T47D (cell line): Measurements from ENCODE around the gene SYNE4.
"Not testable (repeated sequence)": the region's sequence is repeated elsewhere in the genome, so short reads cannot be mapped to it uniquely, and the experiment has no call there.

ENCODE experiments used
- DNase-seq, 2 experiments: peaks; one replicate each; pipeline versions ENCODE4 v3.0.0 to v3.0.0-alpha.2; 2011 to 2012; ENCODE audit warnings: low read depth in 1 of 2, low spot score in 1 of 2
- JUND ChIP-seq: IDR thresholded peaks from 2 replicates; pipeline ENCODE4 v1.6.1; 2012; ENCODE audit warnings: low read depth
- in situ Hi-C: cut with HindIII; loops from 2 replicates; pipeline ENCODE4 v1.10.0; 2016; ENCODE audit warnings: low sequenced_read_pairs, low pct_unique_long_range_greater_than_20kb

Gene SYNE4, protein sequence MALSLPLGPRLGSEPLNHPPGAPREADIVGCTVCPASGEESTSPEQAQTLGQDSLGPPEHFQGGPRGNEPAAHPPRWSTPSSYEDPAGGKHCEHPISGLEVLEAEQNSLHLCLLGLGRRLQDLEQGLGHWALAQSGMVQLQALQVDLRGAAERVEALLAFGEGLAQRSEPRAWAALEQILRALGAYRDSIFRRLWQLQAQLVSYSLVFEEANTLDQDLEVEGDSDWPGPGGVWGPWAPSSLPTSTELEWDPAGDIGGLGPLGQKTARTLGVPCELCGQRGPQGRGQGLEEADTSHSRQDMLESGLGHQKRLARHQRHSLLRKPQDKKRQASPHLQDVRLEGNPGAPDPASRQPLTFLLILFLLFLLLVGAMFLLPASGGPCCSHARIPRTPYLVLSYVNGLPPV

DNA sequence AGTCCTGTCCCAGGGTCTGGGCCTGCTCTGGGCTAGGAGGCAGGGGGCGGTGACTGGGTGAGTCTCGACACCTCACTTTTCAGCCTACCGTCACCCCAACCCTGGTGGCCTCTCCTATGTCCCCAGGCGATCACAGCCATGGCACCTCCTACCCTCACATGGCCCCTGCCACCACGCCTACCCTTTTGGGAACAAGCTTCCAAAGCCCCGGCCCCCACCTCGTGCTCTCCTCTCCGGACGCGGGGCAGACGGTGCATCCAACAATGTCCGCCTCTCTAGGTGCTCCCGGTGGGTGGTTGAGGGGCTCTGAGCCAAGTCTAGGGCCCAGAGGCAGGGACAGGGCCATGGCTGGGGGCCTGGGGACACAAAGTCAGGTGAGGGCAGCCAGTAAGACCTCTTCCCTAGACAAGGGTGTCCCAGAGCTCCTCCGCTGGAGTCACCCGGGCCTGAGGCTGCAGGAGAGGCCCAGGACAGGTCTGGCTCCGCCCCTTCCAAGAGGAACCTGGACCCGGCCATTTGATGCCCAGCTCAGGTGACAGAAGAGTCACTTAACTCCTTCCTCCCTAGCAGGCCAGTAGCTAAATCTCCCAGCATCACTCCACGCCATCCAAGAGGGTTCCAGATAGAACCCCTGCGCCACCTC, at the start of gene SYNE4:
SYNE4 (minus strand) TSS at position 478 of the 643 bp plus-strand sequence; CDS start at position 346, 132 bp downstream.
- in situ Hi-C loops: no loop called here
- TF ChIP-seq JUND: no peak
- peak; percentile 89 to 92 for DNase-seq

DNA sequence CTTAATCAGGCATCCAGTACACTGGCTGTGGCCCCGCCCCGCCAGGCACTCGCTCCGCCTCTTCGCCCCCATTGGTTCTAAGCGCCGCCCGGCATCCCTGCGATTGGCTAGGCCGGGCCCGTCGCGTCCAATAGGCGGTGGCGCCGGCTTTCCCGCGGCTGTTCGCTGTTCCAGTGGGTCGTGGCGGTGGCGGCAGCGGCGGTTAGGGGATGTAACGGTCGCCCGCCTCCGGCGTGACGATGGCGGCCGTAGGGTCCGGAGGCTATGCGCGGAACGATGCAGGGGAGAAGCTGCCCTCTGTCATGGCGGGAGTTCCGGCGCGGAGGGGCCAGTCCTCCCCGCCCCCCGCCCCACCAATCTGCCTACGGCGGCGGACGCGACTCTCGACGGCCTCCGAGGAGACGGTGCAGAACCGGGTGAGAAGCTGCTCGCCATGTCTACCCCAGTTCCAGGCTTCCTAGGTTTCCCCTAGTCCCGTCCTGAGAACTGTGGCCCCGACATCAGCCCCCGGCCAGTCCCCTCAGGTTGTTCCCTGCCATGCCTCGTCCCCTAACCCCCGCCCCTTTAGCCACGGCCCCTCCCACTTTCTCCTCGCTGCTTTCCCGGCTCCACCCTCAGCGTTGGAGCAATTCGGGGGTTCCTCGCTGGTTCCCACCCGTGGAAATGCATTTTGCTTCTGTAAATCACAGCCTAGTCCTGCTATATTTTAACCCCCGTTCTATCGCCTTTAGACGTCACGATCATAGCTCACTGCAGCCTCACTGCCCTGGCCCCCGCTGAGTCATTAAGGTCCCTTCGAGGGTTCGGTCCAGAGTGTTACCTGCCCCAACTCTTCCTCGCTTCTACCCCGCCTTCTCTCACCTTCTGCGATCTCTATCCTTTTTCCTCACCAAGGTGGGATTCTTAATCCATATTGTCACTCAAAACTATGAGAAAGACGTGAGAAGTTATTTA, 46.4 kb upstream of the SYNE4 start, which contains the start of gene WDR62:
WDR62 (plus strand) TSS at position 165 of the 954 bp plus-strand sequence; CDS start at position 240, 75 bp downstream.
- no peak for TF ChIP-seq JUND
- peak; percentile 91 to 92 for DNase-seq
- in situ Hi-C loops: no loop called here

DNA sequence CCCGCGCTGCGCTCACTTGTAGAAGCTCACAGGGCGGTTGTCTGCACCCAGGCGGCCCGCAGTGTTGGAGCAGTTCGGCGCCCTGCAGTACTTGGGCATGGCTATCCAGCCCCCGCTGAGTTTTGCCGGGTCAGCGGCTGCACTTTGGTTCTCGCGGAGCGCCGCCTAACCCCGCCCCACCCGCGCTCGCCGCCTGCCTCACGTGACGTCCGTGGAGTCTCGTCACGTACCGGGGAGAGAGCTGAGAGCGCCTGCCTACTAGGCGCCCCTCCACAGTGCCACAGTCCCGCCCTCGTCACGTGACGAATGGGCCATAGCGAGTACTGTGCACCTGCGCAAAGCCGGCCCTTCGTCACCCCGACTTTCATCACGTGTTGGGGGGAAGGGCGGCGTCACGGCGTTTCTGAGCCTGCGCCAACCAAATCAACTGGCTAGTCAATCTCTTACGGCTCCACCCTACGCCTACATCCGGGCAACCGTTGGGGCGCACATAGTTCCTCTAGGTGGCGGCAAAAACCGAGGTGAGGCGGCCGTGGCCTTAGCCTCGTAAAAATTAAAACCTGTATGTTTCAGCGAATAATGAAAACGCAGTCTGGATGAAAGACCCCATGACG, 45.6 kb upstream of the SYNE4 start, which contains the start of gene THAP8:
THAP8 (minus strand) TSS at position 167 of the 614 bp plus-strand sequence; CDS start at position 99, 68 bp downstream.
- TF ChIP-seq JUND: no peak
- peak; percentile 96 to 98 for DNase-seq
- in situ Hi-C loops: no loop called here

DNA sequence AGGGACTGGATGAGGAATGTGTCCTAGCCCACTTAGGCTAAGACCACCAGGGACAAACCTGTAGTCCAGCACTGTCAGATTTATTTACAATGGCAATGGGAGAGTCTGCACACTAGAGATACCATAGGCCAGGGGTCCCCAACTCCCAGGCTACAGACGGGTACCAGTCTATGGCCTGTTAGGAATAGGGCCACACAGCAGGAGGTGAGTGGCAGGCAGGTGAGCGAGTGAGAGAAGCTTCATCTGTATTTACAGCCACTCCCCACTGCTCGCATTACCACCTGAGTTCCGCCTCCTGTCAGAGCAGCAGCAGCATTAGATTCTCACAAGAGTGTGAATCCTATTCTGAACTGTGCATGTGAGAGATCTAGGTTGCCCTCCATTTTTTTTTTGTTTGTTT, 43.0 kb upstream of the SYNE4 start:
- in situ Hi-C loops: no loop called here
- TF ChIP-seq JUND: no peak
- DNase-seq: peak in 1 of 2 experiments; percentile 77

DNA sequence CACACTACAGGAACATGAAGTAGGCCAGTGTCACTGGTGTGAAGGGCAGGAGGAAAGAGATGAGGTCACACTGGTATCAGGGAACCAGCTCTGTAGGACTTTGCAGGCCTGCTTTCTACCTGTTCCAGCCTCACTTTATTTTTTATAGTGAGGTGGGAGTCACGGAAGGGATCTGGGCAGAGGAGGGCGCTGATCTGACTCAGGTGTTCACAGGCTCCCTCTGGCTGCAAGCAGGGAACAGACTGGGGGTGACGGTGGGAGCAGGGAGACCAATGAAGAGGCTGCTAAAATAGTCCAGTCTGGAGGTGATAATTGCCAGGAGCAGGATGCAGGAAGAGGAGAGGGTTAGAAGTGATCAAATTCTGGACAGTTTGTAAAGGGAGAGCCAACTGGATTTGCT, 42.6 kb upstream of the SYNE4 start:
- no peak for TF ChIP-seq JUND
- DNase-seq: peak in 1 of 2 experiments; percentile 48
- in situ Hi-C loops: no loop called here

DNA sequence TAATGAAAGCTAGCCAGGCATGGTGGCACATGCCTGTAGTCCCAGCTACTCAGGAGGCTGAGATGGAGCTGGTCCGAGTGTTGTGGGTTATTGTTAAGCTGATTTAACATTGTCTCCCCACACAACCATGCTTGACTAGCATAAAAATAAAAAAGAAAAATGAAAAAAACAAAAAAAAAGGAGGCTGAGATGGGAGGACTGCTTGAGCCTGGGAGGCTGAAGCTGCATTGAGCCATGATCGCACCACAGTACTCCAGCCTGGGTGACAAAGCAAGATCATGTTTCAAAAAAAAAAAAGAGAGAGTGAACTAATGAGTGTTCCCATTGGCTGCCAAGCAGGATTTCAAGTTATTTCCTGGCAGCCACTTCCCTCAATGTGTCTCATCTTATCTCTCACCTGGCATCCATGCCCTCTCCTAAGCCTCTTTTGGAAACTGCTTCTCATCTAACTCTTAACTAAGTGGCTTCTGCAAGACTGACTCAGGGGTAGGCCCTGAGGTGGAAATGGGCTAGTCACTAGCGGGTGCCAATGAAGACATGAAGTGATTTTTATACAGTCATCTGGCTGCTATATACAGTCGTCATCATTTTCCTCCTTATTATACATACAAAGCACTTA, 40.6 kb upstream of the SYNE4 start:
- TF ChIP-seq JUND: no peak
- DNase-seq: no peak
- in situ Hi-C loops: no loop called here

DNA sequence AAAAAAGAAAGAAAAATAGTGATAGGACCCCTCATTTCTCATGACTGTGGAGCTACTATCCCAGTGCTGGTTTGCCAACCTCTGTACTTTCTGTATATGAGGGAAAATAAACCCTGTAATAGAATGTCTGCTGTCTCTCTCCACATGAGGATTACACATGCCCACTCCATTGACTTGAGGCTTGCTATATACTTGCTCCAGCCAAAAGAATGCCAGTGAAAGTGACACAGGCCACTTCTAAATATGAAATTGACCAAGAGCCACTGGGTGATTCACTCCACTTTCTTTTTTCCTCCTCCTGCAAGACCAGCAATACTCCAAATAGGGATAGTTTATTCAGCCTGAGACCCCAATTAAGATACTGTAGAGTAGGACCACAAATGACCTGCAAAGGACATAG, 39.2 kb upstream of the SYNE4 start:
- DNase-seq: no peak
- in situ Hi-C loops: no loop called here
- TF ChIP-seq JUND: no peak

DNA sequence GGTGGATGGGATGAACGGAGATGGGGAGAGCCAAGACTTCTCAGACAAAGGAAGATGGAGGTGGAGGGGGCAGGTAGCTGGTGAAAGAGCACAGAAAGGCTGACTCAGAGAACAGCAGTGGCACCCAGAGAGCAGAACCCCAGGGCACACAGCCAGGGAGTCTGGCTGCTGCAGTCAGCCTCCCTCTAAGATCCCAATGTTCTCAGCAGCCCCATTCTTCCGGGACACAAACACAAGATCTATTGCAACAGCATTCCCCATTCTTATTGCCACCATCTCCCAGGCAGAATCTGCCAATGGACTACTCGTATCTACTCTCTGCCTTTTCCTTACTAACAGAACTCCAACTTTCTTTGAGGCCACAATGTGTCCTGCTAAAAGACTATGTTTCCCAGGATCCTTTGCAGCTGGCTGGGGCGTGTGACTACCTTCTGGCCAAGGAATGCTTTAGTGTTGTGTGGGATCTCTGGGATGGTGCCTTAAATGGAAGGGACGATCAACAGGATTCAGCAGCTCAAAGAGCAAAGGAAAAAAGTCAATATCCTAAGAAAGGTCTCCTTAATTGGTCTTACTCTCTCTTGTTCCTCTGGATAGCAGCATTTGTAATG, 37.9 kb upstream of the SYNE4 start:
- TF ChIP-seq JUND: no peak
- in situ Hi-C loops: no loop called here
- no peak for DNase-seq

DNA sequence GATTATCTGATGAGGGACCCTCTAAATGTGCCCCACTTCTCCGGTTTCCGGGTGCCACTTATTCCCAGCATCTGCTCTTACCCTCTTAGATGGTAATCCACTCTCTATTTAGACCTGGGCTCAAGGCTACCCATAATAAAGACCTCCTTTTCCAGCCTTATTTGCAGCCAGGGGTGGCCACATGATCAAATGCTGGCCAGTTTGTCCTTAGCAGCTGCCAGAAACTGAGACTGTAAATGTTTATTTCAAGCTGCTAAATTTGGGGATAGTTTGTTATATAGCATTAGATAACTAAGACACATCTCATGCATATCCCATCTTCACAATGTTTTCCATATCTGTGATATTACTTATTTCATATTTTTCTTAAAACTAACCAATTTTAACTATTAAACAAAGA, 35.3 kb upstream of the SYNE4 start:
- no peak for DNase-seq
- in situ Hi-C loops: no loop called here
- TF ChIP-seq JUND: no peak

DNA sequence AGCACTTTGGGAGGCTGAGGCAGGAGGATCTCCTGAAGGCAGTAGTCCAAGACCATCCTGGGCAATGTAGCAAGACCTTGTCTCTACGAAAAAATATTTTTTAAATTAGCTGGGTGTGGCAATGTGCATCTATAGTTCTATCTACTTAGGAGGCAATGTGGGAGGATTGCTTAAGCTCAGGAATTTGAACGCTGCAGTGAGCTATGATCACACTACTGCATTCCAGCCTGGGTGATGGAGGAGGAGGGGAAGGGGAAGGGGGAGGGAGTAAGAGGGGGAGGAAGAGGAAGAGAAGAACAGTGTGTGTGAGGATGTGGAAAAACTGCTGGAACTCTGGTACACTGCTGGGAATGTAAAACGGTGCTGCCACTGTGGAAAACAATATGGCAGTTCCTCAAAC, 33.2 kb upstream of the SYNE4 start:
- in situ Hi-C loops: no loop called here
- DNase-seq: peak; percentile 16 to 73
- no peak for TF ChIP-seq JUND

DNA sequence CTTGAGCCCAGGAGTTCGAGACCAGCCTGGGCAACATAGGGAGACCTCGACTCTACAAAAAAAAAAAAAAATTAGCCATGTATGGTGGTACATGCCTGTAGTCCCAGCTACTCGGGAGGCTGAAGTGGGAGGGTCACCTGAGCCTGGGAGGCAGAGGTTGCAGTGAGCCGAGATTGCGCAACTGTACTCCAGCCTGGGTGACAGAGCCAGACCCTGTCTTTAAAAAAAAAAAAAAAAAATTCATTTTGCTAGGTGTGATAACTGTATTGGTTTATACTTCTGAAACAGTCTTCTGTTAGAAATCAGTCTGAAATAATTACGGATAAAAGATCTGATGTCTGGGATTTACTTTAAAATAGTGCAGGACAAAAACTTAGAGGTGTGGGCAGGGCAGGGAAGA, 32.5 kb upstream of the SYNE4 start:
- in situ Hi-C loops: not testable (repeated sequence)

More for the DNA sequence above, 32.5 kb upstream of the SYNE4 start:
- not testable (repeated sequence) for DNase-seq
